ENCODE data around the gene SSH2. TPM values are rescaled to one million over a fixed set of nuclear protein-coding genes. Genes with fewer than 3 reads are reported as not detected.

The SSH2 gene
- total RNA-seq, 1 experiment from 2014 or later = 14.6 TPM

- H3K79me1 ChIP-seq (ENCODE audit: insufficient read depth, low read depth, low read length, poor library complexity, severe bottlenecking) = no peaks in the 10 kb centered on the region
- no peak overlapping the region for H2BK20ac ChIP-seq (ENCODE audit: low read depth, low read length, poor library complexity, severe bottlenecking)
- H3K14ac ChIP-seq (ENCODE audit: insufficient read depth, low read length) = no peak overlapping the region
- no peak overlapping the region for H2BK120ac ChIP-seq (ENCODE audit: low read depth, low read length, poor library complexity, severe bottlenecking)
- H3K23ac ChIP-seq (ENCODE audit: insufficient read length, low read depth, low read length) = no peak overlapping the region
- no peak overlapping the region for H4K91ac ChIP-seq (ENCODE audit: insufficient read length, low read depth, low read length)
- H4K20me1 ChIP-seq (ENCODE audit: control insufficient read depth, insufficient read depth, insufficient read length) = no peaks in the 10 kb centered on the region
- no peak overlapping the region for H3K56ac ChIP-seq (ENCODE audit: insufficient read length, low read depth, low read length)
- Mint-ChIP-seq H3K9me3 (peaks cover 7 to 9% of the 10 kb centered on the region in 2 experiments), H3K36me3 (ENCODE audit: insufficient read depth in 1 of 3, low read depth in 3 of 3) (peaks cover 5 to 10% (median 6%) of the 10 kb centered on the region in 3 experiments; a peak in 6 of 7 replicates), H3K4me3 (no peak overlapping the region), H3K4me1 (peaks cover 15% of the 10 kb centered on the region in 2 experiments), H3K27ac (no peak overlapping the region), H3K27me3 (ENCODE audit: low read depth) (no peaks in the 10 kb centered on the region)
- H4K5ac ChIP-seq (ENCODE audit: insufficient read length, low read depth, low read length) = no peak overlapping the region
- no peaks in the 10 kb centered on the region; the same call in none of the 2 replicates for H3K4me1 ChIP-seq (ENCODE audit: insufficient read depth, low read length)
- H3K27ac ChIP-seq (ENCODE audit: insufficient read length, low read depth, low read length) = no peak overlapping the region
- H3K4ac ChIP-seq (ENCODE audit: low read depth, low read length) = no peak overlapping the region
- no peaks in the 10 kb centered on the region for H3K27me3 ChIP-seq (ENCODE audit: insufficient read depth, low read length)
- H3K23me2 ChIP-seq (ENCODE audit: insufficient read length, low read depth, low read length, poor library complexity, severe bottlenecking) = no peaks in the 10 kb centered on the region
- no peak for TF ChIP-seq CTCF (conservative IDR thresholded peaks at IDR 0.05)
- H2BK15ac ChIP-seq (ENCODE audit: low read depth, low read length) = no peak overlapping the region
- H3K9ac ChIP-seq (ENCODE audit: extremely low read depth, insufficient read length, low read length) = no peak overlapping the region
- H3T11ph ChIP-seq (ENCODE audit: low read length) = no peak overlapping the region
- H3K79me2 ChIP-seq (ENCODE audit: insufficient read depth, low read length) = no peaks in the 10 kb centered on the region
- no peak overlapping the region for H2BK5ac ChIP-seq (ENCODE audit: insufficient read length, low read length)
- no peak overlapping the region for H4K8ac ChIP-seq (replicated peaks; ENCODE audit: insufficient read length, low read depth, low read length)
- DNase-seq = no peak
- H2AK5ac ChIP-seq (ENCODE audit: insufficient read length, low read length) = no peak overlapping the region
- H3K18ac ChIP-seq (ENCODE audit: insufficient read length, low read depth, low read length) = no peak overlapping the region
- no peak overlapping the region for H3K4me2 ChIP-seq (ENCODE audit: insufficient read depth, insufficient read length, low read length)
- no CpG with 5 or more reads among the region's 3 CpGs for WGBS (ENCODE audit: extremely low coverage, insufficient read length, low lambda C conversion rate)
- no peak overlapping the region for H2AFZ ChIP-seq (ENCODE audit: low read length)
- no peak overlapping the region for H2BK12ac ChIP-seq (ENCODE audit: insufficient read length, low read depth, low read length)
- no peaks in the 10 kb centered on the region for H3K9me3 ChIP-seq (ENCODE audit: control insufficient read depth, low read depth, low read length)
These were observed 201.5 kb downstream of the SSH2 start for GRCh38 chr17:29728490-29728889.

All from H9 (cell line).